Measurements from ENCODE around the gene FRK. TPM values are rescaled to one million over a fixed set of nuclear protein-coding genes. Genes with fewer than 3 reads are reported as not detected.

The FRK gene
- total and polyA plus RNA-seq, 7 donors: 0.16 to 6.5 (median 0.71) TPM

DNA sequence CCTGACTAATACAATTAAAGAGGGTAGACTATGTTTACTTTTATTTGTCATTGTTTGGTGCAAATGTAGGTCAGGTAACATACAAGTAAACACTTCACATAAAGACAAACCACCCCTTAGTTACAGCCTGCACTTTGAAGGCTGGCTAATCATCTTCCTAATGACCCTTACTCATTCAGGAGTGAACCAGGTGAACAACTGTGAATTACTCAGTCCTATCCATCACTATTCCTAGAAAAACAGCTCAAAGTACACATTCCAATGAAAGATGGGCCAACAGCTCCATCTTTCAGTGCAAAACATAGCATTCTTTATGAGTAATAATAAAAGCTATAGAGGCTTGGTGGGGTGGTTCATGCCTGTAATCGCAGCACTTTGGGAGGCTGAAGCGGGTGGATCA lies 78.2 kb downstream of the FRK start:
- intact Hi-C loops (cut with DNase I): no loop called here
- Histone ChIP-seq H3K27ac (no peak overlapping the region), H3K27me3 (no peaks in the 10 kb centered on the region), H3K4me1 (no peaks in the 10 kb centered on the region), H3K36me3 (no peaks in the 10 kb centered on the region), H3K9me3 (no peaks in the 10 kb centered on the region), H3K4me3 (no peak overlapping the region)
- DNase-seq: no peak
- WGBS, 2 donors: 97 to 99% methylated on average over 2 of the region's 2 CpGs
- TF ChIP-seq POLR2AphosphoS5 (IDR thresholded peaks at IDR 0.05): no peak
- no peak for TF ChIP-seq EP300 (IDR thresholded peaks at IDR 0.05)
- no peak for TF ChIP-seq POLR2A (IDR thresholded peaks at IDR 0.05)
- TF ChIP-seq, protein P1, sequence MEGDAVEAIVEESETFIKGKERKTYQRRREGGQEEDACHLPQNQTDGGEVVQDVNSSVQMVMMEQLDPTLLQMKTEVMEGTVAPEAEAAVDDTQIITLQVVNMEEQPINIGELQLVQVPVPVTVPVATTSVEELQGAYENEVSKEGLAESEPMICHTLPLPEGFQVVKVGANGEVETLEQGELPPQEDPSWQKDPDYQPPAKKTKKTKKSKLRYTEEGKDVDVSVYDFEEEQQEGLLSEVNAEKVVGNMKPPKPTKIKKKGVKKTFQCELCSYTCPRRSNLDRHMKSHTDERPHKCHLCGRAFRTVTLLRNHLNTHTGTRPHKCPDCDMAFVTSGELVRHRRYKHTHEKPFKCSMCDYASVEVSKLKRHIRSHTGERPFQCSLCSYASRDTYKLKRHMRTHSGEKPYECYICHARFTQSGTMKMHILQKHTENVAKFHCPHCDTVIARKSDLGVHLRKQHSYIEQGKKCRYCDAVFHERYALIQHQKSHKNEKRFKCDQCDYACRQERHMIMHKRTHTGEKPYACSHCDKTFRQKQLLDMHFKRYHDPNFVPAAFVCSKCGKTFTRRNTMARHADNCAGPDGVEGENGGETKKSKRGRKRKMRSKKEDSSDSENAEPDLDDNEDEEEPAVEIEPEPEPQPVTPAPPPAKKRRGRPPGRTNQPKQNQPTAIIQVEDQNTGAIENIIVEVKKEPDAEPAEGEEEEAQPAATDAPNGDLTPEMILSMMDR (IDR thresholded peaks at IDR 0.05): no peak

DNA sequence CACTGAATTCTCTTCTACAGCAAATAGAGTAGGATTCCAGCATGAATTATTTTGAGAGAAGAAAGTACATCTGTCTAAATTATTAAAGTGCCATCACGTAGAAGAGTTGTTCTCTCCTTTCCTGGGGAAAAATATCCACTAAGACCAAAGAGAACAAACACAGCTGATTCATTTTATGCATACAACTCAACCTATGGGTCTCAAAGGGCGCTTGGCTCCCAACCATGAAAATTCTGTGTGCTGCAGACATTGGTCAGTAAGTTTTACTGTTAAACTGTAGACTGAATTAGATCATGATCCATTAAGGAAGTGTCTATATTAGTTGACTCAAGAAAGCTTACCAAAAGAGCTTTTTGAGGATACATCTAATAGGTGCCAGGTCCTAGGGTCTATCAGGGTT lies 83.5 kb downstream of the FRK start:
- Histone ChIP-seq H3K9me3 (no peaks in the 10 kb centered on the region), H3K27me3 (no peaks in the 10 kb centered on the region), H3K4me1 (no peaks in the 10 kb centered on the region), H3K36me3 (no peaks in the 10 kb centered on the region), H3K4me3 (no peak overlapping the region), H3K27ac (no peak overlapping the region)
- no peak for DNase-seq
- WGBS, 2 donors: 25 to 36% methylated on average over 2 of the region's 2 CpGs
- intact Hi-C loops (cut with DNase I): no loop called here
- TF ChIP-seq, protein P1 (IDR thresholded peaks at IDR 0.05): no peak
- TF ChIP-seq POLR2A (IDR thresholded peaks at IDR 0.05): no peak

DNA sequence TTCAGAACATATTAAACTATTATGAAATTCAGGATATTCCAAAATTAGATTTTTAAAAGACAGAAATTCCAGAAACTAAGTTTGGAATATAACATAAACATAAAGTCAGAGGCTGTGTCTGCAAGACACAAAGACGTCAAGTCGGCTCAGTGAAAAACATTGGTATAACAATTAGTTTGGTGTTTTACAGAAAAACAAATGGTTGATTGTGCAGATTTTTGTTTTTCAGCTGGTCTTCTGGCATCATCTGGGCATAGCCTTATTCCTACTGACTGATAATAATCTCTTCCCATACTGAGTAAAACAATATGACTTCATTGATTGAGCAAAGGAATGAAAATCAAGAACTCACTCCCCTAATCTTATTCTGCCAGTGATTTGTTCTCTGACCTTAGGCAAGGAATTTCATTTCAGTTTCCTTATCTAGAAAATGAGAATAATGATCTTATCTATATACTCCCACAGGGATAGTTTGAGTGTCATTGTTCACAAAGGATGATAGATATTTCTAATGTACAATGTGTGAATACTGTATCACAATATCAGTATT lies 84.3 kb downstream of the FRK start:
- Histone ChIP-seq H3K27ac (no peak overlapping the region), H3K36me3 (no peaks in the 10 kb centered on the region), H3K27me3 (no peaks in the 10 kb centered on the region), H3K4me3 (no peak overlapping the region), H3K9me3 (no peaks in the 10 kb centered on the region), H3K4me1 (no peaks in the 10 kb centered on the region)
- TF ChIP-seq POLR2A (IDR thresholded peaks at IDR 0.05) (no peak), EP300 (IDR thresholded peaks at IDR 0.05) (no peak), POLR2AphosphoS5 (IDR thresholded peaks at IDR 0.05) (no peak)
- TF ChIP-seq, protein P1 (IDR thresholded peaks at IDR 0.05): no peak
- intact Hi-C loops (cut with DNase I): no loop called here
- WGBS, 2 donors: 87 to 96% methylated on average over 2 of the region's 2 CpGs
- DNase-seq: no peak

DNA sequence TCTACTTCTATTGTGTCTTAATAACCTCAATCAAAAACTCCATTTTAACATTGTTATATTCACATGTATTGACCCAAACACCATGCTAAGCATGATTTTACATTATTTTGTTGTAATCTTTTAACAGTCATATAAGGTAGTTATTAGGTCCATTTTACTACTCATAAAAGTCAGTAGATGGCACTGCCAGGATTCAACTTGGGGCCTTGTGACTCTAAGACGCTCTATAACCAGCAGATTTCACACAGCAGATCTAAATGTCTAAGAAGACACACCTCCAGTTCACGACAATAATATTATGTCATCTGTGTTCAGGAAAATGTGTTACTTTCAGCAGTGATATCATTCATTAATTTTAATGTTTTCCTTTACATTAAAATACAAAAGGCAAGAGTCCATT lies 88.0 kb downstream of the FRK start:
- 93 to 95% methylated on average over 2 of the region's 2 CpGs for WGBS, 2 donors
- Histone ChIP-seq H3K9me3 (no peaks in the 10 kb centered on the region), H3K36me3 (no peaks in the 10 kb centered on the region), H3K4me3 (no peak overlapping the region), H3K4me1 (no peaks in the 10 kb centered on the region), H3K27ac (no peak overlapping the region), H3K27me3 (no peaks in the 10 kb centered on the region)
- intact Hi-C loops (cut with DNase I): no loop called here
- no peak for TF ChIP-seq POLR2A (IDR thresholded peaks at IDR 0.05)
- TF ChIP-seq, protein P1 (IDR thresholded peaks at IDR 0.05): no peak
- no peak for TF ChIP-seq POLR2AphosphoS5 (IDR thresholded peaks at IDR 0.05)
- no peak for TF ChIP-seq EP300 (IDR thresholded peaks at IDR 0.05)
- no peak for DNase-seq

DNA sequence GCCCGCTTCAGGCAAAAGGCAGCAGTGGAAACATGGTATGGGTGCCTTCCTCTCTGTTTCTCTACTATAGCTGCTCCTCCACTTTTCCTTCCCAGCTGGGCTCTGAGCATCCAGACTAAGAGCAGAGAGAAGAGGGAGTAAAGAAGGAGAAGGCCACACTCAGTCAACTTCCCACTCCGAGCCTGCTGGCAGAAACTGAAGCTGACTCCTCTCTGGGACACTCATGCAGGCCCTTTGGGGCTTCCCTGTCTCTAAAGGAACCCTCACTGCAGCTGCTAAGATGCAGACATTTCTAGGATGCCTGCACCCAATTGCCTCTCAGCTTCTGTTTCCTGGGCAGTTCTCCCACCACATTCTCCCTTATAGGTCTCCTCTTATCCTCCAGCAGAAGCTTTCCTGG lies 88.9 kb downstream of the FRK start:
- no peaks in the 10 kb centered on the region for H3K27me3 ChIP-seq
- no peak for DNase-seq
- H3K9me3 ChIP-seq: no peaks in the 10 kb centered on the region
- 81 to 92% methylated on average over 2 of the region's 2 CpGs for WGBS, 2 donors
- H3K27ac ChIP-seq: no peak overlapping the region
- no peaks in the 10 kb centered on the region for H3K36me3 ChIP-seq
- TF ChIP-seq, protein P1 (IDR thresholded peaks at IDR 0.05): no peak
- TF ChIP-seq POLR2AphosphoS5 (IDR thresholded peaks at IDR 0.05): no peak
- TF ChIP-seq POLR2A (IDR thresholded peaks at IDR 0.05): no peak
- TF ChIP-seq EP300 (IDR thresholded peaks at IDR 0.05): no peak
- H3K4me3 ChIP-seq: no peak overlapping the region
- no peaks in the 10 kb centered on the region for H3K4me1 ChIP-seq
- intact Hi-C loops (cut with DNase I): no loop called here

All from sigmoid colon (tissue), 7 donors.